GM23338 (cell line): Measurements from ENCODE around the gene PTK6. TPM values are rescaled to one million over a fixed set of nuclear protein-coding genes. Genes with fewer than 3 reads are reported as not detected.

Experiments
- ATAC-seq: fragments of 200-7000 bp; cut with Tn5 transposase; 3 replicates; pipeline ENCODE4 v1.9.1; 2020
- DNase-seq: peaks from one replicate; pipeline ENCODE4 v3.0.0-alpha.2; 2015; ENCODE audit warnings: low spot score
- H2AFZ ChIP-seq: fragments of 200-600 bp; sonication (generic); 2 replicates; pipeline ENCODE4 v1.8.0; 2016; ENCODE audit warnings: antibody characterized with exemption, mild to moderate bottlenecking, moderate library complexity
- H3F3A ChIP-seq: fragments of 200-600 bp; sonication (generic); replicated peaks from 2 replicates; pipeline ENCODE4 v1.8.0; 2017; ENCODE audit warnings: antibody characterized with exemption, mixed run types, low read depth
- H3K27ac ChIP-seq: fragments of 200-600 bp; sonication (generic); 2 replicates; pipeline ENCODE4 v1.6.1; 2016; ENCODE audit warnings: low read depth
- H3K27me3 ChIP-seq: fragments of 200-600 bp; sonication (generic); 2 replicates; pipeline ENCODE4 v1.8.0; 2016; ENCODE audit warnings: mild to moderate bottlenecking, mixed run types, moderate library complexity; ENCODE audit not compliant: insufficient read depth
- H3K36me3 ChIP-seq: fragments of 200-600 bp; sonication (generic); 2 replicates; pipeline ENCODE4 v1.8.0; 2016; ENCODE audit warnings: mild to moderate bottlenecking; ENCODE audit not compliant: insufficient read depth
- H3K4me1 ChIP-seq: fragments of 200-600 bp; sonication (generic); 2 replicates; pipeline ENCODE4 v1.8.0; 2016; ENCODE audit warnings: mild to moderate bottlenecking, moderate library complexity; ENCODE audit not compliant: insufficient read depth
- H3K4me2 ChIP-seq: fragments of 200-600 bp; sonication (generic); 2 replicates; pipeline ENCODE4 v1.7.1; 2017; ENCODE audit warnings: mixed run types
- H3K4me3 ChIP-seq: fragments of 200-600 bp; sonication (generic); 2 replicates; pipeline ENCODE4 v1.6.1; 2016; ENCODE audit warnings: mixed run types
- H3K79me2 ChIP-seq: fragments of 200-600 bp; sonication (generic); replicated peaks from 2 replicates; pipeline ENCODE4 v1.8.0; 2017; ENCODE audit warnings: mild to moderate bottlenecking; ENCODE audit not compliant: insufficient read depth
- H3K9me2 ChIP-seq: fragments of 200-600 bp; sonication (generic); 2 replicates; pipeline ENCODE4 v1.8.0; 2017; ENCODE audit not compliant: insufficient read depth
- H4K20me1 ChIP-seq: fragments of 200-600 bp; sonication (generic); replicated peaks from 2 replicates; pipeline ENCODE4 v1.8.0; 2017; ENCODE audit warnings: mild to moderate bottlenecking; ENCODE audit not compliant: insufficient read depth
- H3K27ac Mint-ChIP-seq: 2 replicates; pipeline ENCODE4 v1.8.0; 2020; ENCODE audit warnings: inconsistent platforms, mild to moderate bottlenecking, moderate library complexity, mixed read lengths
- H3K27me3 Mint-ChIP-seq: 3 replicates; pipeline ENCODE4 v1.8.0; 2022; ENCODE audit warnings: low read depth, mild to moderate bottlenecking, moderate library complexity, mixed read lengths, inconsistent platforms; ENCODE audit not compliant: insufficient read depth, poor library complexity
- H3K36me3 Mint-ChIP-seq: 3 replicates; pipeline ENCODE4 v1.8.0; 2021; ENCODE audit warnings: low read depth, mild to moderate bottlenecking, inconsistent platforms, moderate library complexity, mixed read lengths
- H3K4me1 Mint-ChIP-seq: 3 replicates; pipeline ENCODE4 v1.8.0; 2020; ENCODE audit warnings: mild to moderate bottlenecking, inconsistent platforms, mixed read lengths
- H3K4me3 Mint-ChIP-seq: 3 replicates; pipeline ENCODE4 v1.8.0; 2021; ENCODE audit warnings: moderate library complexity, mild to moderate bottlenecking, inconsistent platforms, mixed read lengths
- H3K9me3 Mint-ChIP-seq: 3 replicates; pipeline ENCODE4 v1.8.0; 2020; ENCODE audit warnings: moderate library complexity, mild to moderate bottlenecking, inconsistent platforms, mixed read lengths
- CREB1 ChIP-seq: fragments of 250-450 bp; sonication (Bioruptor Pico); IDR thresholded peaks from 2 replicates; pipeline ENCODE4 v1.5.0; 2020; ENCODE audit warnings: low read depth, mild to moderate bottlenecking, moderate library complexity
- CTCF ChIP-seq, 2 experiments: fragments of 200-600 bp in 1 of 2; sonication (generic) in 1 of 2; conservative IDR thresholded peaks; 2 replicates each; pipeline versions ENCODE4 v1.5.1 to v1.6.1; 2016 to 2017; ENCODE audit warnings: antibody characterized with exemption in 2 of 2, low read depth in 2 of 2, mild to moderate bottlenecking in 2 of 2, moderate library complexity in 1 of 2
- ETS1 ChIP-seq: IDR thresholded peaks from 2 replicates; pipeline ENCODE4 v1.6.1; 2016; ENCODE audit warnings: antibody characterized with exemption
- NANOG ChIP-seq: IDR thresholded peaks from 2 replicates; pipeline ENCODE4 v1.6.1; 2016; ENCODE audit warnings: antibody characterized with exemption, borderline replicate concordance
- POLR2AphosphoS5 ChIP-seq: IDR thresholded peaks from 2 replicates; pipeline ENCODE4 v1.6.1; 2016; ENCODE audit warnings: antibody characterized with exemption, low read depth
- STAT1 ChIP-seq: IDR thresholded peaks from one replicate; pipeline ENCODE4 v1.6.1; 2016; ENCODE audit warnings: antibody characterized with exemption; ENCODE audit not compliant: unreplicated experiment
- ZNF114 ChIP-seq: fragments of 250-450 bp; sonication (Bioruptor Pico); IDR thresholded peaks from 2 replicates; pipeline ENCODE4 v1.5.0; 2020; ENCODE audit warnings: mild to moderate bottlenecking, moderate library complexity
- ZNF331 ChIP-seq: fragments of 250-450 bp; sonication (Bioruptor Pico); IDR thresholded peaks from 2 replicates; pipeline ENCODE4 v1.5.0; 2020; ENCODE audit warnings: low read depth, mild to moderate bottlenecking, moderate library complexity
- polyA plus RNA-seq: library from polyadenylated mRNA; unstranded; fragments of >200 nt; fragmentation: Nextera tagmentation; extraction: Ambion mirVana; gene quantifications from 2 replicates; pipeline ENCODE4 v1.2.1, GENCODE V29; 2016
- total RNA-seq: library from RNA; depleted of rRNA; stranded (reverse); fragments of >200 nt; shearing (Covaris generic); gene quantifications from 2 replicates; pipeline ENCODE4 v1.2.3, GENCODE V29; 2014
- TF ChIP-seq, protein P1 (sequence below): fragments of 250-450 bp; sonication (Bioruptor Pico); IDR thresholded peaks from 2 replicates; pipeline ENCODE4 v1.5.0; 2020; ENCODE audit warnings: mild to moderate bottlenecking, moderate library complexity
- TF ChIP-seq, protein P2 (sequence below): IDR thresholded peaks from one replicate; pipeline ENCODE4 v1.6.1; 2018; ENCODE audit warnings: antibody characterized with exemption; ENCODE audit not compliant: unreplicated experiment

PTK6 gene
- total and polyA plus RNA-seq, 2 experiments from 2014 or later, result 0.28 TPM; not detected in 1

- TF ChIP-seq, protein P1, sequence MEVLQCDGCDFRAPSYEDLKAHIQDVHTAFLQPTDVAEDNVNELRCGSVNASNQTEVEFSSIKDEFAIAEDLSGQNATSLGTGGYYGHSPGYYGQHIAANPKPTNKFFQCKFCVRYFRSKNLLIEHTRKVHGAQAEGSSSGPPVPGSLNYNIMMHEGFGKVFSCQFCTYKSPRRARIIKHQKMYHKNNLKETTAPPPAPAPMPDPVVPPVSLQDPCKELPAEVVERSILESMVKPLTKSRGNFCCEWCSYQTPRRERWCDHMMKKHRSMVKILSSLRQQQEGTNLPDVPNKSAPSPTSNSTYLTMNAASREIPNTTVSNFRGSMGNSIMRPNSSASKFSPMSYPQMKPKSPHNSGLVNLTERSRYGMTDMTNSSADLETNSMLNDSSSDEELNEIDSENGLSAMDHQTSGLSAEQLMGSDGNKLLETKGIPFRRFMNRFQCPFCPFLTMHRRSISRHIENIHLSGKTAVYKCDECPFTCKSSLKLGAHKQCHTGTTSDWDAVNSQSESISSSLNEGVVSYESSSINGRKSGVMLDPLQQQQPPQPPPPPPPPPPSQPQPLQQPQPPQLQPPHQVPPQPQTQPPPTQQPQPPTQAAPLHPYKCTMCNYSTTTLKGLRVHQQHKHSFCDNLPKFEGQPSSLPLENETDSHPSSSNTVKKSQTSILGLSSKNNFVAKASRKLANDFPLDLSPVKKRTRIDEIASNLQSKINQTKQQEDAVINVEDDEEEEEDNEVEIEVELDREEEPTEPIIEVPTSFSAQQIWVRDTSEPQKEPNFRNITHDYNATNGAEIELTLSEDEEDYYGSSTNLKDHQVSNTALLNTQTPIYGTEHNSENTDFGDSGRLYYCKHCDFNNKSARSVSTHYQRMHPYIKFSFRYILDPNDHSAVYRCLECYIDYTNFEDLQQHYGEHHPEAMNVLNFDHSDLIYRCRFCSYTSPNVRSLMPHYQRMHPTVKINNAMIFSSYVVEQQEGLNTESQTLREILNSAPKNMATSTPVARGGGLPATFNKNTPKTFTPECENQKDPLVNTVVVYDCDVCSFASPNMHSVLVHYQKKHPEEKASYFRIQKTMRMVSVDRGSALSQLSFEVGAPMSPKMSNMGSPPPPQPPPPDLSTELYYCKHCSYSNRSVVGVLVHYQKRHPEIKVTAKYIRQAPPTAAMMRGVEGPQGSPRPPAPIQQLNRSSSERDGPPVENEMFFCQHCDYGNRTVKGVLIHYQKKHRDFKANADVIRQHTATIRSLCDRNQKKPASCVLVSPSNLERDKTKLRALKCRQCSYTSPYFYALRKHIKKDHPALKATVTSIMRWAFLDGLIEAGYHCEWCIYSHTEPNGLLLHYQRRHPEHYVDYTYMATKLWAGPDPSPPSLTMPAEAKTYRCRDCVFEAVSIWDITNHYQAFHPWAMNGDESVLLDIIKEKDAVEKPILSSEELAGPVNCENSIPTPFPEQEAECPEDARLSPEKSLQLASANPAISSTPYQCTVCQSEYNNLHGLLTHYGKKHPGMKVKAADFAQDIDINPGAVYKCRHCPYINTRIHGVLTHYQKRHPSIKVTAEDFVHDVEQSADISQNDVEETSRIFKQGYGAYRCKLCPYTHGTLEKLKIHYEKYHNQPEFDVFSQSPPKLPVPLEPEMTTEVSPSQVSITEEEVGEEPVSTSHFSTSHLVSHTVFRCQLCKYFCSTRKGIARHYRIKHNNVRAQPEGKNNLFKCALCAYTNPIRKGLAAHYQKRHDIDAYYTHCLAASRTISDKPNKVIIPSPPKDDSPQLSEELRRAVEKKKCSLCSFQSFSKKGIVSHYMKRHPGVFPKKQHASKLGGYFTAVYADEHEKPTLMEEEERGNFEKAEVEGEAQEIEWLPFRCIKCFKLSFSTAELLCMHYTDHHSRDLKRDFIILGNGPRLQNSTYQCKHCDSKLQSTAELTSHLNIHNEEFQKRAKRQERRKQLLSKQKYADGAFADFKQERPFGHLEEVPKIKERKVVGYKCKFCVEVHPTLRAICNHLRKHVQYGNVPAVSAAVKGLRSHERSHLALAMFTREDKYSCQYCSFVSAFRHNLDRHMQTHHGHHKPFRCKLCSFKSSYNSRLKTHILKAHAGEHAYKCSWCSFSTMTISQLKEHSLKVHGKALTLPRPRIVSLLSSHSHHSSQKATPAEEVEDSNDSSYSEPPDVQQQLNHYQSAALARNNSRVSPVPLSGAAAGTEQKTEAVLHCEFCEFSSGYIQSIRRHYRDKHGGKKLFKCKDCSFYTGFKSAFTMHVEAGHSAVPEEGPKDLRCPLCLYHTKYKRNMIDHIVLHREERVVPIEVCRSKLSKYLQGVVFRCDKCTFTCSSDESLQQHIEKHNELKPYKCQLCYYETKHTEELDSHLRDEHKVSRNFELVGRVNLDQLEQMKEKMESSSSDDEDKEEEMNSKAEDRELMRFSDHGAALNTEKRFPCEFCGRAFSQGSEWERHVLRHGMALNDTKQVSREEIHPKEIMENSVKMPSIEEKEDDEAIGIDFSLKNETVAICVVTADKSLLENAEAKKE, result no peak
- TF ChIP-seq ETS1, result no peak
- TF ChIP-seq CTCF (conservative IDR thresholded peaks at IDR 0.05; ENCODE audit: low read depth in 2 of 2), result no peak
- no peak for TF ChIP-seq ZNF331
These were observed 52.3 kb downstream of the PTK6 start (continued) for GRCh38 chr20:63484651-63485403.

DNA sequence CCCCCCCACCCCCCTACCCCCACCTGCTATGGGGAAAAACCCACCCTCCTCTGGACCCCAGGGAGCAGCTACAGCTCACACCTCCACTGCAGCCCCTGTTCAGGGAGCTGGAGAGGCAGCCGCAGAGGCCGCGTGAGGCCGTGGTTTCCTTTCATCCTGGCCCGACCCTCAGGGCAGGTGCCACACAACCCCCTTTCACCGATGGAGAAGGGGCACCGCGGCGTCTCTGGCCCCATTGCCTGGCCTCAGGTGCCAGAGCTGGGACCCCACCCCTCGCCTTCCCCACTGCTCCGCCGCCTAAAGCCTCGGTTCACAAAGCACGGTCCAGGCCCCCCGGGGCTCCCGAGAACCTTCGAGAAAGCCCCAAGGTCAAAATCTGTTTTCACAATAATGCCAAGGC is 52.9 kb downstream of the PTK6 start:
- no peaks in the 10 kb centered on the region for H3K79me2 ChIP-seq
- DNase-seq, result no peak
- no peaks in the 10 kb centered on the region for H3F3A ChIP-seq
- H4K20me1 ChIP-seq, result no peaks in the 10 kb centered on the region
- Mint-ChIP-seq H3K4me3 (no peak overlapping the region), H3K4me1 (peaks cover 29% of the 10 kb centered on the region), H3K27ac (no peak overlapping the region), H3K27me3 (peaks cover 27% of the 10 kb centered on the region), H3K9me3 (peaks cover 3% of the 10 kb centered on the region; the same call in 1 of the 3 replicates), H3K36me3 (peaks cover 3% of the 10 kb centered on the region; the same call in 1 of the 3 replicates)
- H3K4me2 ChIP-seq, result no peak overlapping the region
- H3K27me3 ChIP-seq, result peaks cover 19% of the 10 kb centered on the region
- H3K27ac ChIP-seq, result no peak overlapping the region
- H3K9me2 ChIP-seq, result no peaks in the 10 kb centered on the region
- ATAC-seq, result no peak
- no peaks in the 10 kb centered on the region for H3K36me3 ChIP-seq
- peaks cover 7% of the 10 kb centered on the region; the same call in 1 of the 2 replicates for H3K4me1 ChIP-seq
- no peak overlapping the region for H3K4me3 ChIP-seq
- H2AFZ ChIP-seq, result no peak overlapping the region
- TF ChIP-seq ETS1, result no peak
- no peak for TF ChIP-seq ZNF331
- TF ChIP-seq, protein P2, sequence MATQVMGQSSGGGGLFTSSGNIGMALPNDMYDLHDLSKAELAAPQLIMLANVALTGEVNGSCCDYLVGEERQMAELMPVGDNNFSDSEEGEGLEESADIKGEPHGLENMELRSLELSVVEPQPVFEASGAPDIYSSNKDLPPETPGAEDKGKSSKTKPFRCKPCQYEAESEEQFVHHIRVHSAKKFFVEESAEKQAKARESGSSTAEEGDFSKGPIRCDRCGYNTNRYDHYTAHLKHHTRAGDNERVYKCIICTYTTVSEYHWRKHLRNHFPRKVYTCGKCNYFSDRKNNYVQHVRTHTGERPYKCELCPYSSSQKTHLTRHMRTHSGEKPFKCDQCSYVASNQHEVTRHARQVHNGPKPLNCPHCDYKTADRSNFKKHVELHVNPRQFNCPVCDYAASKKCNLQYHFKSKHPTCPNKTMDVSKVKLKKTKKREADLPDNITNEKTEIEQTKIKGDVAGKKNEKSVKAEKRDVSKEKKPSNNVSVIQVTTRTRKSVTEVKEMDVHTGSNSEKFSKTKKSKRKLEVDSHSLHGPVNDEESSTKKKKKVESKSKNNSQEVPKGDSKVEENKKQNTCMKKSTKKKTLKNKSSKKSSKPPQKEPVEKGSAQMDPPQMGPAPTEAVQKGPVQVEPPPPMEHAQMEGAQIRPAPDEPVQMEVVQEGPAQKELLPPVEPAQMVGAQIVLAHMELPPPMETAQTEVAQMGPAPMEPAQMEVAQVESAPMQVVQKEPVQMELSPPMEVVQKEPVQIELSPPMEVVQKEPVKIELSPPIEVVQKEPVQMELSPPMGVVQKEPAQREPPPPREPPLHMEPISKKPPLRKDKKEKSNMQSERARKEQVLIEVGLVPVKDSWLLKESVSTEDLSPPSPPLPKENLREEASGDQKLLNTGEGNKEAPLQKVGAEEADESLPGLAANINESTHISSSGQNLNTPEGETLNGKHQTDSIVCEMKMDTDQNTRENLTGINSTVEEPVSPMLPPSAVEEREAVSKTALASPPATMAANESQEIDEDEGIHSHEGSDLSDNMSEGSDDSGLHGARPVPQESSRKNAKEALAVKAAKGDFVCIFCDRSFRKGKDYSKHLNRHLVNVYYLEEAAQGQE, result no peak
- no peak for TF ChIP-seq CREB1 (CRISPR knock-in tag)
- TF ChIP-seq NANOG, result no peak
- no peak for TF ChIP-seq ZNF114 (CRISPR knock-in tag)
- no peak for TF ChIP-seq POLR2AphosphoS5
- no peak for TF ChIP-seq STAT1
